ENCODE results near the gene C1S.

Gene C1S

GRCh38 chr12:7065073-7065623 lies 4.6 kb downstream of the C1S start:
- H3K36me3 ChIP-seq (ENCODE audit: control insufficient read depth in 1 of 2, insufficient read depth in 2 of 2, low read length in 2 of 2) = peaks cover 26 to 52% of the 10 kb centered on the region in 2 donors
- H3K4me3 ChIP-seq (ENCODE audit: low read depth in 1 of 2, low read length in 2 of 2) = no peak overlapping the region
- no peaks in the 10 kb centered on the region for H3K27me3 ChIP-seq (ENCODE audit: low read depth, low read length)
- no peaks in the 10 kb centered on the region for H3K9me3 ChIP-seq (ENCODE audit: control insufficient read depth in 1 of 2, low read length in 2 of 2)
- no peak overlapping the region for H3K27ac ChIP-seq (ENCODE audit: low read length)
- H3K4me1 ChIP-seq (ENCODE audit: control insufficient read depth in 1 of 2, insufficient read depth in 2 of 2, low read length in 2 of 2) = peaks cover 0 to 10% of the 10 kb centered on the region in 2 donors

- no peak overlapping the region for H3K27ac ChIP-seq (ENCODE audit: low read length)
- no peaks in the 10 kb centered on the region for H3K9me3 ChIP-seq (ENCODE audit: control insufficient read depth in 1 of 2, low read length in 2 of 2)
- peaks cover 29 to 55% of the 10 kb centered on the region in 2 donors for H3K36me3 ChIP-seq (ENCODE audit: control insufficient read depth in 1 of 2, insufficient read depth in 2 of 2, low read length in 2 of 2)
- H3K4me3 ChIP-seq (ENCODE audit: low read depth in 1 of 2, low read length in 2 of 2) = no peak overlapping the region
- H3K27me3 ChIP-seq (ENCODE audit: low read depth, low read length) = no peaks in the 10 kb centered on the region
- peaks cover 0 to 10% of the 10 kb centered on the region in 2 donors for H3K4me1 ChIP-seq (ENCODE audit: control insufficient read depth in 1 of 2, insufficient read depth in 2 of 2, low read length in 2 of 2)
Observed at GRCh38 chr12:7066596-7066995, 6.1 kb downstream of the C1S start.

DNA sequence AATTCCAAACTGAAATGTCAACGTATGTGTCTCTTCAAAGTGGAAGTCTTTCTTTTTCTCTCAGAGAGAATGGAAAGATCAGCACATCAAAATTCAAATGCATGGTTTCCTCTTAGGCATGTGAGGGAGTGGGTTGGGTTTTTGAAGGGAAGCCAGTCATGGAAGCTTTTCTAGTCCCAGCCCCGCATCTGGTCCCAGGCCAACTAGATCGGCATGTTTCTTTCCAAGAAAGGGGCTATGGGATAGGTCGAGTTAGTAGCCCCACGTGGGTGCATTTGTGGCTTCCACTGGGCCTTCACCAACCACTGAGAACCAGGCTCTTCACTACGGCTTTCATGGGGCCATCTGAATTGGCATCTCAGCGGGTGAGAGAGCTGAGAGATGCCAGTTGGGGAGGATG lies 6.6 kb downstream of the C1S start:
- no peaks in the 10 kb centered on the region for H3K9me3 ChIP-seq (ENCODE audit: control insufficient read depth in 1 of 2, low read length in 2 of 2)
- peaks cover 0 to 9% of the 10 kb centered on the region in 2 donors for H3K4me1 ChIP-seq (ENCODE audit: control insufficient read depth in 1 of 2, insufficient read depth in 2 of 2, low read length in 2 of 2)
- H3K27me3 ChIP-seq (ENCODE audit: low read depth, low read length) = no peaks in the 10 kb centered on the region
- H3K4me3 ChIP-seq (ENCODE audit: low read depth in 1 of 2, low read length in 2 of 2) = no peak overlapping the region
- no peak overlapping the region for H3K27ac ChIP-seq (ENCODE audit: low read length)
- peaks cover 29 to 55% of the 10 kb centered on the region in 2 donors for H3K36me3 ChIP-seq (ENCODE audit: control insufficient read depth in 1 of 2, insufficient read depth in 2 of 2, low read length in 2 of 2)

GRCh38 chr12:7068240-7068993 lies 7.9 kb downstream of the C1S start:
- peaks cover 29 to 54% of the 10 kb centered on the region in 2 donors for H3K36me3 ChIP-seq (ENCODE audit: control insufficient read depth in 1 of 2, insufficient read depth in 2 of 2, low read length in 2 of 2)
- H3K27ac ChIP-seq (ENCODE audit: low read length) = no peak overlapping the region

DNA sequence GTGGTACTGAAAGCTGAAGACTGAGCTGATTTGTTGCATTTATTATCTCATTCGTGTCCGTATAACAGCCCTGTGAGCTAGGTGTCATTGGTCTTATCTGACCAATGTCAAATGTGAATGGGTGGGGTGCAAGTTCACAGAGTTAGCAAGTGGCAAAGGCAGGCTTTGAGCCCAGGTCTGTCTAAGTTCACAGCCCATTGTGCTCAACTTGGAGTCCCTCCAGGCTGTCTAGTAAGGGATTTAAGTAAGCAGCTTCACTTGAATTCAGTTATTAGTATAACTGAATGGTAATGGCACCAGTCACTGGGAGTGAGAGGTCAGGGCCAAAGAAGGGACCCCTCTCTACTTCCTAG lies 8.5 kb downstream of the C1S start:
- no peaks in the 10 kb centered on the region for H3K9me3 ChIP-seq (ENCODE audit: control insufficient read depth in 1 of 2, low read length in 2 of 2)
- no peak overlapping the region for H3K4me3 ChIP-seq (ENCODE audit: low read depth in 1 of 2, low read length in 2 of 2)
- no peaks in the 10 kb centered on the region for H3K4me1 ChIP-seq (ENCODE audit: control insufficient read depth in 1 of 2, insufficient read depth in 2 of 2, low read length in 2 of 2)
- peaks cover 29 to 52% of the 10 kb centered on the region in 2 donors for H3K36me3 ChIP-seq (ENCODE audit: control insufficient read depth in 1 of 2, insufficient read depth in 2 of 2, low read length in 2 of 2)
- no peaks in the 10 kb centered on the region for H3K27me3 ChIP-seq (ENCODE audit: low read depth, low read length)
- no peak overlapping the region for H3K27ac ChIP-seq (ENCODE audit: low read length)

More at GRCh38 chr12:7068240-7068993, 7.9 kb downstream of the C1S start:
- no peaks in the 10 kb centered on the region for H3K27me3 ChIP-seq (ENCODE audit: low read depth, low read length)
- no peak overlapping the region for H3K4me3 ChIP-seq (ENCODE audit: low read depth in 1 of 2, low read length in 2 of 2)
- H3K9me3 ChIP-seq (ENCODE audit: control insufficient read depth in 1 of 2, low read length in 2 of 2) = no peaks in the 10 kb centered on the region
- H3K4me1 ChIP-seq (ENCODE audit: control insufficient read depth in 1 of 2, insufficient read depth in 2 of 2, low read length in 2 of 2) = peaks cover 0 to 3% of the 10 kb centered on the region in 2 donors

- H3K27me3 ChIP-seq (ENCODE audit: low read depth, low read length) = no peaks in the 10 kb centered on the region
- no peaks in the 10 kb centered on the region for H3K9me3 ChIP-seq (ENCODE audit: control insufficient read depth in 1 of 2, low read length in 2 of 2)
- H3K27ac ChIP-seq (ENCODE audit: low read length) = no peak overlapping the region
- peaks cover 29 to 52% of the 10 kb centered on the region in 2 donors for H3K36me3 ChIP-seq (ENCODE audit: control insufficient read depth in 1 of 2, insufficient read depth in 2 of 2, low read length in 2 of 2)
- no peak overlapping the region for H3K4me3 ChIP-seq (ENCODE audit: low read depth in 1 of 2, low read length in 2 of 2)
- H3K4me1 ChIP-seq (ENCODE audit: control insufficient read depth in 1 of 2, insufficient read depth in 2 of 2, low read length in 2 of 2) = no peaks in the 10 kb centered on the region
Observed at GRCh38 chr12:7069386-7069785, 8.9 kb downstream of the C1S start.

DNA sequence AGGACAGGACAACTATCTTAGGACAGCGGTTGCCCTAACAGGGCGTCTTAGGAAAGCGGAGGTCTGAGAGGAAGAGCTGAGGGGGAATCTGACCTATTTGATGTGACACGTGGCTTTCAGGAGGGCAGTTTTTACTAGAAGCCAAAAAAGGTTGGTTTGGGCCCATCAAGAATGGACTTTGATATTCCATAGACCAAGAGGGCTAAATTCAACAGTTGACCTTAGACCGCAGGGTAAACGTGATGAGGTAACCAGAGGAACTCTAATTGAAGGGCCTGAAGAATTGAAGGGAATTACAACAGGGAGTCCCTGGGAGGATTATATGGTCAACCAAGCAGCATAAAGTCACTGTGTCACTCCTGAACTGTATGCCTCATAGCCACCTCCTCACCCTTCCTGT lies 11.5 kb downstream of the C1S start:
- Histone ChIP-seq H3K27me3 (ENCODE audit: low read depth, low read length) (no peaks in the 10 kb centered on the region), H3K36me3 (ENCODE audit: control insufficient read depth in 1 of 2, insufficient read depth in 2 of 2, low read length in 2 of 2) (peaks cover 13 to 29% of the 10 kb centered on the region in 2 donors), H3K4me3 (ENCODE audit: low read depth in 1 of 2, low read length in 2 of 2) (no peak overlapping the region), H3K9me3 (ENCODE audit: control insufficient read depth in 1 of 2, low read length in 2 of 2) (no peaks in the 10 kb centered on the region), H3K27ac (ENCODE audit: low read length) (no peak overlapping the region), H3K4me1 (ENCODE audit: control insufficient read depth in 1 of 2, insufficient read depth in 2 of 2, low read length in 2 of 2) (no peaks in the 10 kb centered on the region)

DNA sequence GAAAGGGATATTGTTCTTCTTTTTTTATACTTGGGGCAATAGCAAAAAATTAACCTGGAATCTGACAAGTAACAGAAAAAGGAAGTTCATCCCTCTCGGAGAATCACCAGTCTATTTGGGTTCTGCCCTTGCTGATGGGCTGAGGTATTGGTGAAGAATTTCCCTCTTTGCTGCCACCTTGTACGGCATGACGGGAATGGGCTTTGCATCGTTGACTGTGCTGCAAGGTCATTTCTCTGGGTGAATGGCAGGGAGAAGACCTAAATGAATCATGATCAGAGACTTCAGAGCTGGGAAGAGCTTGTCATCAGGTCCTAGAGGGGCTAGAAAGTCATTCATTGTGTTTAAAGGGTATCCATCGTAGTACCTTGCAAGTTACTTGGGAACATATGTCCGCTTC lies 12.0 kb downstream of the C1S start:
- no peaks in the 10 kb centered on the region for H3K27me3 ChIP-seq (ENCODE audit: low read depth, low read length)
- H3K4me3 ChIP-seq (ENCODE audit: low read depth in 1 of 2, low read length in 2 of 2) = no peak overlapping the region
- no peak overlapping the region for H3K27ac ChIP-seq (ENCODE audit: low read length)
- no peaks in the 10 kb centered on the region for H3K9me3 ChIP-seq (ENCODE audit: control insufficient read depth in 1 of 2, low read length in 2 of 2)
- peaks cover 8 to 24% of the 10 kb centered on the region in 2 donors for H3K36me3 ChIP-seq (ENCODE audit: control insufficient read depth in 1 of 2, insufficient read depth in 2 of 2, low read length in 2 of 2)
- H3K4me1 ChIP-seq (ENCODE audit: control insufficient read depth in 1 of 2, insufficient read depth in 2 of 2, low read length in 2 of 2) = no peaks in the 10 kb centered on the region

GRCh38 chr12:7073946-7074345 lies 13.4 kb downstream of the C1S start:
- H3K4me1 ChIP-seq (ENCODE audit: control insufficient read depth in 1 of 2, insufficient read depth in 2 of 2, low read length in 2 of 2) = no peaks in the 10 kb centered on the region
- peaks cover 3 to 16% of the 10 kb centered on the region in 2 donors for H3K36me3 ChIP-seq (ENCODE audit: control insufficient read depth in 1 of 2, insufficient read depth in 2 of 2, low read length in 2 of 2)
- no peak overlapping the region for H3K4me3 ChIP-seq (ENCODE audit: low read depth in 1 of 2, low read length in 2 of 2)
- H3K27ac ChIP-seq (ENCODE audit: low read length) = no peak overlapping the region
- H3K27me3 ChIP-seq (ENCODE audit: low read depth, low read length) = no peaks in the 10 kb centered on the region
- H3K9me3 ChIP-seq (ENCODE audit: control insufficient read depth in 1 of 2, low read length in 2 of 2) = no peaks in the 10 kb centered on the region

- Histone ChIP-seq H3K4me3 (ENCODE audit: low read depth in 1 of 2, low read length in 2 of 2) (no peak overlapping the region), H3K27me3 (ENCODE audit: low read depth, low read length) (no peaks in the 10 kb centered on the region), H3K36me3 (ENCODE audit: control insufficient read depth in 1 of 2, insufficient read depth in 2 of 2, low read length in 2 of 2) (peaks cover 1 to 6% of the 10 kb centered on the region in 2 donors), H3K9me3 (ENCODE audit: control insufficient read depth in 1 of 2, low read length in 2 of 2) (no peaks in the 10 kb centered on the region), H3K27ac (ENCODE audit: low read length) (no peak overlapping the region), H3K4me1 (ENCODE audit: control insufficient read depth in 1 of 2, insufficient read depth in 2 of 2, low read length in 2 of 2) (no peaks in the 10 kb centered on the region)
Observed at GRCh38 chr12:7075518-7075917, 15.0 kb downstream of the C1S start.

DNA sequence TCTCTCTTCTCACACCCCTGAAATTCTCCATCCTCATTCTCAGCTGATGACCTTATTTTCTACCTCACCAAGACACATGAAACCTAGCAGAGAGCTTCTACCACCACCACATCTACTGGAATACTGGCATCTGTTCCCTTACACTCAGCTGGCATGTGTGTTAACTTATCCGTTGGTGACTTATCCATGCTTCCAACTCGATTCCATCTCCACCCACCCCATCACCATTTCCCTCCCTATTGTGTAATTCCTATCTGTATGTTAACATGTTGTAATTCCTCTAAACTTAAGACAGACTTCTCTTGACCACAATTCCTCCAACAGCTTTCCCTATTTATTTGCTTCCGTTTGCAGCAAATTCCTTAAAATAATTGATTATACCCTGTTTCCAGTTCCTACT lies 15.4 kb downstream of the C1S start:
- Histone ChIP-seq H3K36me3 (ENCODE audit: control insufficient read depth in 1 of 2, insufficient read depth in 2 of 2, low read length in 2 of 2) (peaks cover 4 to 6% of the 10 kb centered on the region in 2 donors), H3K27ac (ENCODE audit: low read length) (no peak overlapping the region), H3K9me3 (ENCODE audit: control insufficient read depth in 1 of 2, low read length in 2 of 2) (no peaks in the 10 kb centered on the region), H3K4me1 (ENCODE audit: control insufficient read depth in 1 of 2, insufficient read depth in 2 of 2, low read length in 2 of 2) (no peaks in the 10 kb centered on the region), H3K27me3 (ENCODE audit: low read depth, low read length) (no peaks in the 10 kb centered on the region), H3K4me3 (ENCODE audit: low read depth in 1 of 2, low read length in 2 of 2) (no peak overlapping the region)

DNA sequence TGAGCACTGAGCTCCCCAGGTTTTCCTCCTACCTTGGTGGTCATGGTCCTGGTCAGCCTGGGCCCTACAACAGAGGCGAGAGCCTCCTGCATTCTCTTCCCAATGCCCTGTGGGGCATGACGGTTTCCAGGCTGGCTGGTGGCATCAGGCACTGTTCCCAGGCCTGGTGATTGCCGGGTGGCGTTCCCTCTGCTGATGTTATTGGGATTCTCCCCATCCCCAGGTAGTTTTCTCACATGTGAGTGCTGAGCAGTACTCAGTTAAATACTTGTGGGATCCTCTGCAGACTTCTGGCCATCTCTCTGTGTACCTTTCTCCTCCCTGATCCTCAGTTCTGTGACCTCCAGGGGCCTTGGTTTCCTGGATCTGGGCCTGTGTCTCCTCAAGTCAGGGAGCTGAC lies 16.0 kb downstream of the C1S start:
- H3K36me3 ChIP-seq (ENCODE audit: control insufficient read depth in 1 of 2, insufficient read depth in 2 of 2, low read length in 2 of 2) = peaks cover 6 to 9% of the 10 kb centered on the region in 2 donors
- H3K4me1 ChIP-seq (ENCODE audit: control insufficient read depth in 1 of 2, insufficient read depth in 2 of 2, low read length in 2 of 2) = no peaks in the 10 kb centered on the region
- H3K27ac ChIP-seq (ENCODE audit: low read length) = no peak overlapping the region
- no peak overlapping the region for H3K4me3 ChIP-seq (ENCODE audit: low read depth in 1 of 2, low read length in 2 of 2)
- H3K9me3 ChIP-seq (ENCODE audit: control insufficient read depth in 1 of 2, low read length in 2 of 2) = no peaks in the 10 kb centered on the region
- H3K27me3 ChIP-seq (ENCODE audit: low read depth, low read length) = no peaks in the 10 kb centered on the region
